AG10803 (cell line): ENCODE results near the gene PRR13.

Source experiments
- DNase-seq: peaks from one replicate; pipeline ENCODE4 v3.0.0; 2010; ENCODE audit warnings: low read depth
- H3K4me3 ChIP-seq: 2 replicates; pipeline ENCODE4 v1.5.1; 2011; ENCODE audit warnings: mild to moderate bottlenecking, low read length, control low read depth
- CTCF ChIP-seq: conservative IDR thresholded peaks from 2 replicates; pipeline ENCODE4 v1.5.1; 2011; ENCODE audit warnings: mild to moderate bottlenecking, low read length, control low read depth, inconsistent platforms

Gene PRR13

DNA sequence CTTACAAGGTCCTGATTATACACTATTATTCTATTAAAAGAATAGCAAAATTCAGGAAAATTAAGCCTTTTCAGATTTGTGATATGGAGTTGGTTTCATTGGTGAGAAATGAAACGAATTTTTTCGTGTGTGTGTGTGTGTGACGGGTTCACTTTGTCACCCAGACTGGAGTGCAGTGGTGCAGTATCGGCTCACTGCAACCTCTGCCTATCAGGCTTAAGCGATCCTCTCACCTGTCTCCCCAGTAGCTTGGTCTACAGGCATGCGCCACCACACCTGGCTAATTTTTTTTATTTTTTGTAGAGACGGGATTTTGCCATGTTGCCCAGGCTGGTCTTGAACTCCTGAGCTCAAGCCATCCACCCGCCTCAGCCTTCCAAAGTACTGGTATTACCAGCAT is 20.1 kb downstream of the PRR13 start:
- H3K4me3 ChIP-seq: no peak overlapping the region
- no peak for DNase-seq
- no peak for TF ChIP-seq CTCF

DNA sequence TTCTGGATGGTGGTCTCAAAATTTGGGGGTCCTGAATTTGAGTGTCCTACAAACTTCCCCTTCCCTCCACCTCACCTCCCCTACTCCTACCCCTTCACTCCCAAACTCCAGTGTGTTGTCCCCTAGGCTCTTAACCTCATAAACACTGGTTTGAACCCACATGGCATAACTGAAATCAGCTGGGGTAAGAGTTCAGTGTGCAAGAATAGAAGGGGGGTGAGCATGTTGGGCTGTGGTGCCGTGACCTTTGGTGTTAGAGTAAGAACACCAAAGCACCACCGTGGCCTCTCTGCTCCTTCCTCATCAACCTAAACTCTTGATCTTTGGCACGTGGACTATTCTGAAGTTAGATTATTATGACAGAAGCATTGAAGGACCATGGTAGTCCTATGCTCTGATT is 21.4 kb downstream of the PRR13 start:
- no peak for TF ChIP-seq CTCF
- DNase-seq: no peak
- no peak overlapping the region for H3K4me3 ChIP-seq

DNA sequence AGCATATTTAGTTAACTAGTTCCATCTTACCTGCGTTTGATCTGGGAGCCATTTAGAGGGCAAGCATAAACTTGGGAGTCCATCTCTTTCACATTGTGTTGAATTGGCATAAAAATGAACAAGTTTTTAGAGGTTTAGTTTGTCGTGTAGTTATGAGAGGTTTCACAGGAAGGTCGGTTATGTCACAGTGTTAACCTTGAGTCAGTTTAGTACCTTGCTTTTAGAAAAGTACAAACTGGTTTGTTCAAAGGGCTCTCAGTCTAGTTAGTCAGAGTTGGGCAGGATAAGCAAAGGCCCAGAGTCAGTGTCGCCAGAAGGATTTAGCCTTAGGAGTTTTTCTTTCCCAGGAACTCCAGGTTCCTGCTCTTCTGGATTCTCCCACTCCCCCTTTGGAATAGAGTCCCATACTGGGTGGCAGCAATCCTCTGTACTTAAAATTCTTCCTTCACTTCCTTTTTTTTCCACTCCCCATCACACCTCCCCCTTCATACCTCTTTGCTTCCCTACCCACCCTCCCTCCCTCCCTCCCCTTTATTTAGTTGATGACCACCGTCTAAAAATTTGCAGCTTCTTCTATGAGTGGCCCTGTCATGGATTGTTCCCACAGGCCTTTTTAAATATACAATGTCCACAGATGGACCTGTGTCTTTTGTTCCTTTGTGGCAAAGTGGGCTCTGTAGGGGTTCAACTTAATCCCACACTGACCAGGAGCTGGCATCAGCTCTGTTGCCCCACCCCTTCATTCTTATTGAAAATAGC is 22.4 kb downstream of the PRR13 start:
- no peak for TF ChIP-seq CTCF
- no peak overlapping the region for H3K4me3 ChIP-seq
- DNase-seq: no peak

GRCh38 chr12:53464685-53465418 is 23.3 kb downstream of the PRR13 start:
- H3K4me3 ChIP-seq: no peak overlapping the region
- no peak for TF ChIP-seq CTCF
- DNase-seq: no peak

- no peak for DNase-seq
- no peak overlapping the region for H3K4me3 ChIP-seq
Measured at GRCh38 chr12:53465679-53466078, 24.1 kb downstream of the PRR13 start.

DNA sequence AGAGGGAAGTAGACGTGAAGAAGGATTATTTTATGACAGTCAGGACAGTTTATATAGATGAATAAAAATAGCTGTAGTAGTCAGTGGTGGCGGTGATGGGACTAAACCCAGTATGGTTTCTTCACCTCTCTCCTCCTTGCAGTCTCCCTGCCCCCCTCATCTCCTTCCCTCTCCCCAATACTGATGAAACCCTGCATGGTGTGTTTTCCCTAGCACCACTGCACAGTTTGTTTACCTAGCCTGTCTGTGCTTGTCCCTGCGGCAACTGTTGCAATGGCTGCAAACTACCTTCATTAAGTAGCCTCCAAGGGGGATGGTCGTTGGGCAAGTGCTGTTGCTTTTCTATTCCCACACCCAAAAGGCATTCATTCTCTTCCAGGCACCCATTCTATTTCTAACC is 25.1 kb downstream of the PRR13 start:
- DNase-seq: no peak
- H3K4me3 ChIP-seq: no peak overlapping the region
- no peak for TF ChIP-seq CTCF

More at GRCh38 chr12:53465679-53466078, 24.1 kb downstream of the PRR13 start:
- TF ChIP-seq CTCF: peak; percentile 19; the same call in 1 of the 2 replicates

- no peak for TF ChIP-seq CTCF
- H3K4me3 ChIP-seq: no peak overlapping the region
Measured at GRCh38 chr12:53467082-53467481, 25.5 kb downstream of the PRR13 start.

More at GRCh38 chr12:53467082-53467481, 25.5 kb downstream of the PRR13 start:
- DNase-seq: no peak
